ENCODE results near the gene BZW1. TPM values are rescaled to one million over a fixed set of nuclear protein-coding genes. Genes with fewer than 3 reads are reported as not detected.
A peak's percentile ranks its signal among the peaks of the same experiment; 100 is the strongest.

The BZW1 gene
- total RNA-seq, 1 donor: 590 TPM

DNA sequence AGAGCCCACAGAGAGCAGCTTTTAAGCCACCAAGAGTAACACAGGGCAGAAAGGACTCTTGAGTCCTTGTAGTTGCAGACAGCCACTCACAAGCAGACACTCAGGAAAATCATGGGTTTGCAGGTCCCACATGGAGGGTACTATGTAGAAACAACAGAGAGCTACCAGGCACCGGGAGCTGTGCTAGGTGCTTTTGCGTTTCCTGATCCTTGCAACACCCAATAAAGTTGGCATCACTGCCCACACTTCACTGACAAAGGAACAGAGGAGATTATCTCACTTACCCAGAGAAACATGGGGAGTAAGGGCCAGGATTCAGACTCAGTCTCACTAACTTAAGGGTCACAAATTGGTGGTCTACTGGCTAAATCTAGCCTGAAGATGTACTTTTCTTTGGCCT is 32.5 kb upstream of the BZW1 start:
- Histone ChIP-seq H3K36me3 (ENCODE audit: insufficient read depth, low read length) (no peaks in the 10 kb centered on the region), H3K4me1 (ENCODE audit: insufficient read depth, low read length) (peaks cover 27% of the 10 kb centered on the region), H3K9me3 (ENCODE audit: low read depth, low read length) (no peaks in the 10 kb centered on the region), H3K4me3 (ENCODE audit: insufficient read depth, low read length) (no peak overlapping the region), H3K27ac (ENCODE audit: low read depth, low read length) (no peak overlapping the region), H2AFZ (ENCODE audit: low read length) (peak overlapping the region; percentile 6), H3K79me2 (ENCODE audit: insufficient read depth, low read length) (no peaks in the 10 kb centered on the region), H4K20me1 (ENCODE audit: insufficient read depth, low read length) (no peaks in the 10 kb centered on the region), H3K4me2 (ENCODE audit: insufficient read depth, low read length) (no peak overlapping the region), H3K27me3 (ENCODE audit: insufficient read depth, low read length) (no peaks in the 10 kb centered on the region)
- TF ChIP-seq, protein P1, sequence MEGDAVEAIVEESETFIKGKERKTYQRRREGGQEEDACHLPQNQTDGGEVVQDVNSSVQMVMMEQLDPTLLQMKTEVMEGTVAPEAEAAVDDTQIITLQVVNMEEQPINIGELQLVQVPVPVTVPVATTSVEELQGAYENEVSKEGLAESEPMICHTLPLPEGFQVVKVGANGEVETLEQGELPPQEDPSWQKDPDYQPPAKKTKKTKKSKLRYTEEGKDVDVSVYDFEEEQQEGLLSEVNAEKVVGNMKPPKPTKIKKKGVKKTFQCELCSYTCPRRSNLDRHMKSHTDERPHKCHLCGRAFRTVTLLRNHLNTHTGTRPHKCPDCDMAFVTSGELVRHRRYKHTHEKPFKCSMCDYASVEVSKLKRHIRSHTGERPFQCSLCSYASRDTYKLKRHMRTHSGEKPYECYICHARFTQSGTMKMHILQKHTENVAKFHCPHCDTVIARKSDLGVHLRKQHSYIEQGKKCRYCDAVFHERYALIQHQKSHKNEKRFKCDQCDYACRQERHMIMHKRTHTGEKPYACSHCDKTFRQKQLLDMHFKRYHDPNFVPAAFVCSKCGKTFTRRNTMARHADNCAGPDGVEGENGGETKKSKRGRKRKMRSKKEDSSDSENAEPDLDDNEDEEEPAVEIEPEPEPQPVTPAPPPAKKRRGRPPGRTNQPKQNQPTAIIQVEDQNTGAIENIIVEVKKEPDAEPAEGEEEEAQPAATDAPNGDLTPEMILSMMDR (IDR thresholded peaks at IDR 0.05; ENCODE audit: extremely low read depth, low read depth, low read length): no peak
- no peak for DNase-seq (ENCODE audit: insufficient read length, low spot score, missing footprints)

DNA sequence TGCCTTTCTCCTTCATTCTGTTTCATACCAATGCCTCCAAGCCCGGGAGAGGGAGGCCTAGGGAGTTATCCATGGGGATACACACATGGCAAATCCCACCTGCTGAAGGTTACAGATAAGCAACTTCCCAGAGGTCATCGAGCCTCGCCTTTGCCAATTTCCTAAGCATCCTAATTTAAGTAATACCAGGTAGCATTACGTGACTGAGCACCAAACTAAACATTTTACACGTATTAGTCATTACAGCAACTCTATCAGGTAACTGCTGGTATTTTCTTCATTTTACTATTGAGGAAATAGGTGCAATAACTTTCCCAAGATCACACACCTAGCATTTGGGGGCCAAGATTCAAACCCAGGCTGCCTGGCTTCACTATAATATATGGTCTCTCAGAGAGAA is 30.1 kb upstream of the BZW1 start:
- no peak overlapping the region for H3K4me3 ChIP-seq (ENCODE audit: insufficient read depth, low read length)
- no peaks in the 10 kb centered on the region for H3K9me3 ChIP-seq (ENCODE audit: low read depth, low read length)
- no peaks in the 10 kb centered on the region for H3K27me3 ChIP-seq (ENCODE audit: insufficient read depth, low read length)
- no peaks in the 10 kb centered on the region for H3K79me2 ChIP-seq (ENCODE audit: insufficient read depth, low read length)
- no peak for DNase-seq (ENCODE audit: insufficient read length, low spot score, missing footprints)
- peaks cover 42% of the 10 kb centered on the region for H3K4me1 ChIP-seq (ENCODE audit: insufficient read depth, low read length)
- no peak overlapping the region for H3K27ac ChIP-seq (ENCODE audit: low read depth, low read length)
- TF ChIP-seq, protein P1 (IDR thresholded peaks at IDR 0.05; ENCODE audit: extremely low read depth, low read depth, low read length): no peak
- no peak overlapping the region for H3K4me2 ChIP-seq (ENCODE audit: insufficient read depth, low read length)
- H4K20me1 ChIP-seq (ENCODE audit: insufficient read depth, low read length): no peaks in the 10 kb centered on the region
- H3K36me3 ChIP-seq (ENCODE audit: insufficient read depth, low read length): no peaks in the 10 kb centered on the region
- no peak overlapping the region for H2AFZ ChIP-seq (ENCODE audit: low read length)

DNA sequence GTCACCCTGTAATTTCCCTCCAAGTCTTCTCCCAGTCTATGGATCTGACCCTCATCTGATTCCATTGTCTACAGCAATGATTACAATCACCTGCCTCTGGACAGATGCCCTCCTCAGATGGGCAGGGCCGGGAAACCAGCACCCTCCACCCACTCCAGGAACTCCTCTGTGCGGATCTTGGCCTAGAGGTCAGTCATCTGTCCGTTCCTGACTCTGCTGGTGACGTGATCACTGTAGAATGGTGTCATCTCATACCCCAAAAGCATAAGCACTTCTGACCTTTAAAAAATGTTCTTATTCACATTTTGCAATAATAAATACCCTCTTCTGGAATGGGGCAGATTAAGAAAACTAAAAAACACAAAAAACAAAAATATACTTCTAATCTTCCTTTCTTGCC is 29.5 kb upstream of the BZW1 start:
- no peak for DNase-seq (ENCODE audit: insufficient read length, low spot score, missing footprints)
- Histone ChIP-seq H3K79me2 (ENCODE audit: insufficient read depth, low read length) (no peaks in the 10 kb centered on the region), H3K4me2 (ENCODE audit: insufficient read depth, low read length) (no peak overlapping the region), H3K9me3 (ENCODE audit: low read depth, low read length) (no peaks in the 10 kb centered on the region), H4K20me1 (ENCODE audit: insufficient read depth, low read length) (no peaks in the 10 kb centered on the region), H3K4me3 (ENCODE audit: insufficient read depth, low read length) (no peak overlapping the region), H3K36me3 (ENCODE audit: insufficient read depth, low read length) (no peaks in the 10 kb centered on the region), H2AFZ (ENCODE audit: low read length) (peak overlapping the region; percentile 43), H3K27me3 (ENCODE audit: insufficient read depth, low read length) (no peaks in the 10 kb centered on the region), H3K27ac (ENCODE audit: low read depth, low read length) (peak overlapping the region; percentile 17), H3K4me1 (ENCODE audit: insufficient read depth, low read length) (peaks cover 49% of the 10 kb centered on the region)
- TF ChIP-seq, protein P1 (IDR thresholded peaks at IDR 0.05; ENCODE audit: extremely low read depth, low read depth, low read length): no peak

DNA sequence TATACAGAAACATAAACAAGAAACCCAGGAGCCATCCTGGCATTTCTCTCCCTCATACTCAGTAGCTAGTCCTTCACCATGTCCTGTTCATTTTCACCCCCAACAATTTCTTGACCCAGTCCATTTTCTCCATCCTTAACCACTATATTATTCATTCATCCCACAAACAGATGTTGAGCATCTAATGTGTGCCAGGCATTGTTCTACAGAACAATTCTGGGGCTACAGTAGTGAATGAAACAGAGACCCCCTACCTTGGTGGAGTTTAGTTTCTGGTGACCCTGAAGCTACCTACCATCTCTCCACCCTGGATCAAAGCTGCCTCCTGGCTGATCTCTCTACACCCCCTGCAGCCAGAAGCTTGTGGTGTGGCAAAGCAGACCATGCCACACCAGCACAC is 27.5 kb upstream of the BZW1 start:
- Histone ChIP-seq H3K4me3 (ENCODE audit: insufficient read depth, low read length) (no peak overlapping the region), H3K79me2 (ENCODE audit: insufficient read depth, low read length) (no peaks in the 10 kb centered on the region), H3K4me1 (ENCODE audit: insufficient read depth, low read length) (peaks cover 50% of the 10 kb centered on the region), H3K36me3 (ENCODE audit: insufficient read depth, low read length) (no peaks in the 10 kb centered on the region), H3K27me3 (ENCODE audit: insufficient read depth, low read length) (no peaks in the 10 kb centered on the region), H3K27ac (ENCODE audit: low read depth, low read length) (no peak overlapping the region), H2AFZ (ENCODE audit: low read length) (no peak overlapping the region), H3K9me3 (ENCODE audit: low read depth, low read length) (no peaks in the 10 kb centered on the region), H3K4me2 (ENCODE audit: insufficient read depth, low read length) (no peak overlapping the region), H4K20me1 (ENCODE audit: insufficient read depth, low read length) (no peaks in the 10 kb centered on the region)
- no peak for DNase-seq (ENCODE audit: insufficient read length, low spot score, missing footprints)
- TF ChIP-seq, protein P1 (IDR thresholded peaks at IDR 0.05; ENCODE audit: extremely low read depth, low read depth, low read length): no peak

Measured in osteoblast (primary cell).